ENCODE results near the gene CARD11. TPM values are rescaled to one million over a fixed set of nuclear protein-coding genes. Genes with fewer than 3 reads are reported as not detected.

Gene CARD11
- total and polyA plus RNA-seq, 2 of the 4 experiments (the other 2 are of a cell fraction): 0.18 to 0.26 TPM

- no peak overlapping the region for H3K4me2 ChIP-seq (ENCODE audit: low read depth, low read length)
- no peak overlapping the region for H2BK120ac ChIP-seq (ENCODE audit: low read depth, low read length)
- H2AK5ac ChIP-seq (ENCODE audit: low read depth, low read length): no peak overlapping the region
- no peaks in the 10 kb centered on the region; the same call in 1 of the 2 replicates for H3K27me3 ChIP-seq (ENCODE audit: control insufficient read depth, insufficient read depth, low read length)
- WGBS, 2 experiments (ENCODE audit: extremely low coverage in 2 of 2, insufficient read length in 1 of 2): 65% methylated on average over 2 of the region's 14 CpGs; no CpG with 5 or more reads in 1 of the 2 experiments
- no peak overlapping the region for H2AK9ac ChIP-seq (replicated peaks; ENCODE audit: low read depth, low read length, poor library complexity)
- no peak overlapping the region for H3K9ac ChIP-seq (ENCODE audit: low read depth, low read length)
- no peak overlapping the region for H3K23ac ChIP-seq (ENCODE audit: low read depth, low read length)
- intact Hi-C loops (cut with micrococcal nuclease) (no loop called here), in situ Hi-C loops (cut with MboI; ENCODE audit: low sequenced_read_pairs) (no loop called here), dilution Hi-C loops (cut with HindIII; ENCODE audit: low sequenced_read_pairs, unreplicated experiment) (no loop called here)
- H4K20me1 ChIP-seq (ENCODE audit: insufficient read depth, low read length): no peaks in the 10 kb centered on the region
- no peaks in the 10 kb centered on the region for H3K79me1 ChIP-seq (ENCODE audit: low read depth in 1 of 2, low read length in 2 of 2)
- ChIA-PET POLR2A (ENCODE audit: unreplicated experiment) (no interaction called here), CTCF (no interaction called here)
- TF ChIP-seq MAFK (IDR thresholded peaks at IDR 0.05; ENCODE audit: low read depth, low read length) (no peak), SMC3 (IDR thresholded peaks at IDR 0.05; ENCODE audit: low read depth, low read length) (no peak), MAZ (IDR thresholded peaks at IDR 0.05; ENCODE audit: borderline replicate concordance, low read depth, low read length) (no peak), ELK1 (IDR thresholded peaks at IDR 0.05; ENCODE audit: borderline replicate concordance, low read depth, low read length) (no peak), NFE2L2 (IDR thresholded peaks at IDR 0.05; ENCODE audit: low read depth, low read length) (no peak), POLR2A (IDR thresholded peaks at IDR 0.05; ENCODE audit: low read depth, low read length) (no peak), RCOR1 (IDR thresholded peaks at IDR 0.05; ENCODE audit: insufficient replicate concordance, low read length) (no peak), BHLHE40 (IDR thresholded peaks at IDR 0.05; ENCODE audit: low read depth, low read length) (no peak), RAD21 (IDR thresholded peaks at IDR 0.05; ENCODE audit: low read length) (no peak), MXI1 (IDR thresholded peaks at IDR 0.05; ENCODE audit: borderline replicate concordance, low read depth, low read length) (no peak), RFX5 (IDR thresholded peaks at IDR 0.05; ENCODE audit: low read depth, low read length) (no peak), CEBPB (IDR thresholded peaks at IDR 0.05; ENCODE audit: low read depth, low read length) (no peak), CTCF (conservative IDR thresholded peaks at IDR 0.05; ENCODE audit: low read depth, low read length) (no peak), USF2 (IDR thresholded peaks at IDR 0.05; ENCODE audit: low read depth, low read length) (no peak), CHD1 (IDR thresholded peaks at IDR 0.05; ENCODE audit: low read depth, low read length) (no peak)
- no peak overlapping the region for H3K18ac ChIP-seq (ENCODE audit: low read depth, low read length)
- H4K5ac ChIP-seq (ENCODE audit: low read depth, low read length): no peak overlapping the region
- no peak for ATAC-seq (ENCODE audit: low read depth)
- DNase-seq: no peak
- no peak overlapping the region for H3K4ac ChIP-seq (ENCODE audit: low read depth, low read length)
- no TSS peak for BruUV-seq (replicated peaks)
- H3K4me1 ChIP-seq (ENCODE audit: control insufficient read depth, insufficient read depth, low read length): no peaks in the 10 kb centered on the region
- H3K9me1 ChIP-seq (ENCODE audit: insufficient read depth, low read length): no peaks in the 10 kb centered on the region
- no peak overlapping the region for H2BK15ac ChIP-seq (ENCODE audit: low read depth, low read length)
- no peak overlapping the region for H2BK5ac ChIP-seq (ENCODE audit: low read depth, low read length, poor library complexity, severe bottlenecking)
- no peaks in the 10 kb centered on the region for H3K36me3 ChIP-seq (ENCODE audit: control insufficient read depth, insufficient read depth, low read length)
- no peak overlapping the region for H3K56ac ChIP-seq (ENCODE audit: extremely low read depth, insufficient read depth, low read length)
- H4K91ac ChIP-seq (ENCODE audit: insufficient read depth, low read depth, low read length): no peak overlapping the region
- H2BK20ac ChIP-seq (ENCODE audit: low read depth, low read length): no peak overlapping the region
- H3K14ac ChIP-seq (replicated peaks; ENCODE audit: low read depth, low read length): no peak overlapping the region
- H3K9me3 ChIP-seq (ENCODE audit: control insufficient read depth, insufficient read depth, low read length): no peaks in the 10 kb centered on the region
- H3K27ac ChIP-seq (ENCODE audit: insufficient read depth, low read length): no peak overlapping the region
- H3K4me3 ChIP-seq (ENCODE audit: insufficient read depth, low read depth, low read length): no peak overlapping the region
- H2AFZ ChIP-seq (replicated peaks; ENCODE audit: low read length, poor library complexity): no peak overlapping the region
- H4K8ac ChIP-seq (ENCODE audit: low read depth in 2 of 2, low read length in 2 of 2): no peak overlapping the region
Measured at GRCh38 chr7:2985866-2986265, 57.8 kb downstream of the CARD11 start.

Data from IMR-90 (cell line).